Hepatocyte (in vitro differentiated cells): ENCODE measurements around the gene MDGA2. TPM values are rescaled to one million over a fixed set of nuclear protein-coding genes. Genes with fewer than 3 reads are reported as not detected.

ENCODE experiments used
- DNase-seq: peaks from one replicate; pipeline ENCODE4 v3.0.0-alpha.2; 2016; ENCODE audit warnings: low spot score
- H2AFZ ChIP-seq: fragments of 200-600 bp; sonication (generic); 2 replicates; pipeline ENCODE4 v1.6.0; 2016; ENCODE audit warnings: antibody characterized with exemption, mild to moderate bottlenecking
- H3K27ac ChIP-seq: fragments of 200-600 bp; sonication (generic); 2 replicates; pipeline ENCODE4 v1.5.1; 2016; ENCODE audit warnings: mild to moderate bottlenecking
- H3K27me3 ChIP-seq: fragments of 200-600 bp; sonication (generic); 2 replicates; pipeline ENCODE4 v1.6.1; 2016
- H3K36me3 ChIP-seq: fragments of 200-600 bp; sonication (generic); replicated peaks from 2 replicates; pipeline ENCODE4 v1.5.1; 2016; ENCODE audit warnings: low read depth; ENCODE audit not compliant: insufficient read depth
- H3K4me1 ChIP-seq: fragments of 200-600 bp; sonication (generic); 2 replicates; pipeline ENCODE4 v1.5.1; 2016; ENCODE audit warnings: mild to moderate bottlenecking, moderate library complexity; ENCODE audit not compliant: insufficient read depth
- H3K4me2 ChIP-seq: fragments of 200-600 bp; sonication (generic); 2 replicates; pipeline ENCODE4 v1.6.0; 2016
- H3K4me3 ChIP-seq: fragments of 200-600 bp; sonication (generic); 2 replicates; pipeline ENCODE4 v1.5.1; 2016; ENCODE audit warnings: mild to moderate bottlenecking
- H3K79me2 ChIP-seq: fragments of 200-600 bp; sonication (generic); 2 replicates; pipeline ENCODE4 v1.6.0; 2017; ENCODE audit warnings: mild to moderate bottlenecking
- H3K9me2 ChIP-seq: fragments of 200-600 bp; sonication (generic); replicated peaks from 2 replicates; pipeline ENCODE4 v1.6.0; 2017; ENCODE audit warnings: mild to moderate bottlenecking; ENCODE audit not compliant: insufficient read depth
- H3K9me3 ChIP-seq: fragments of 200-600 bp; sonication (generic); 2 replicates; pipeline ENCODE4 v1.5.1; 2016; ENCODE audit warnings: low read depth, mild to moderate bottlenecking
- H4K20me1 ChIP-seq: fragments of 200-600 bp; sonication (generic); 2 replicates; pipeline ENCODE4 v1.6.0; 2016; ENCODE audit warnings: mild to moderate bottlenecking; ENCODE audit not compliant: insufficient read depth, poor library complexity, severe bottlenecking
- CTCF ChIP-seq: fragments of 200-600 bp; sonication (generic); IDR thresholded peaks from 2 replicates; pipeline ENCODE4 v1.5.1; 2016; ENCODE audit warnings: antibody characterized with exemption, mild to moderate bottlenecking; ENCODE audit not compliant: poor library complexity
- EZH2 ChIP-seq: fragments of 200-600 bp; sonication (generic); IDR thresholded peaks from 2 replicates; pipeline ENCODE4 v1.6.1; 2016; ENCODE audit warnings: antibody characterized with exemption, mild to moderate bottlenecking, borderline replicate concordance
- EZH2phosphoT487 ChIP-seq: fragments of 200-600 bp; sonication (generic); IDR thresholded peaks from one replicate; pipeline ENCODE4 v1.6.1; 2018; ENCODE audit warnings: antibody characterized with exemption, mild to moderate bottlenecking, low read depth, moderate library complexity; ENCODE audit not compliant: unreplicated experiment, severe bottlenecking
- WGBS: methylation state at CpG from one replicate; pipeline ENCODE4 v1.1.6; 2016; ENCODE audit warnings: low lambda C conversion rate; ENCODE audit errors: missing lambda C conversion rate; 5-methylcytosine and 5-hydroxymethylcytosine counted together
- polyA plus RNA-seq: library from polyadenylated mRNA; unstranded; fragments of >200 nt; fragmentation: Nextera tagmentation; extraction: Ambion mirVana; gene quantifications from 2 replicates; pipeline ENCODE4 v1.2.1, GENCODE V29; 2016
- total RNA-seq: library from RNA; depleted of rRNA; stranded (reverse); fragments of >200 nt; gene quantifications from 2 replicates; pipeline ENCODE4 v1.2.3, GENCODE V29; 2014

The MDGA2 gene
- total and polyA plus RNA-seq, 2 experiments from 2014 or later, result 0.51 to 0.70 TPM

- WGBS, result 90% methylated on average over 4 of the region's 4 CpGs
- Histone ChIP-seq H3K27ac (no peak overlapping the region), H3K27me3 (no peaks in the 10 kb centered on the region), H3K9me2 (no peaks in the 10 kb centered on the region), H2AFZ (no peak overlapping the region), H4K20me1 (no peaks in the 10 kb centered on the region), H3K4me3 (no peak overlapping the region), H3K4me1 (no peaks in the 10 kb centered on the region), H3K79me2 (no peaks in the 10 kb centered on the region), H3K4me2 (no peak overlapping the region), H3K9me3 (no peaks in the 10 kb centered on the region), H3K36me3 (no peaks in the 10 kb centered on the region)
- no peak for DNase-seq
- TF ChIP-seq CTCF (no peak), EZH2phosphoT487 (no peak)
Measured at GRCh38 chr14:47524524-47524923, 150.9 kb downstream of the MDGA2 start.

- H3K79me2 ChIP-seq, result no peaks in the 10 kb centered on the region
- H3K9me3 ChIP-seq, result no peaks in the 10 kb centered on the region
- H3K4me3 ChIP-seq, result no peak overlapping the region
- TF ChIP-seq EZH2phosphoT487, result no peak
- no peak overlapping the region for H3K27ac ChIP-seq
- no peak for DNase-seq
- H3K27me3 ChIP-seq, result no peaks in the 10 kb centered on the region
- no peaks in the 10 kb centered on the region for H4K20me1 ChIP-seq
- peaks cover 10% of the 10 kb centered on the region for H3K4me1 ChIP-seq
- no peak overlapping the region for H2AFZ ChIP-seq
- H3K4me2 ChIP-seq, result no peak overlapping the region
- H3K9me2 ChIP-seq, result no peaks in the 10 kb centered on the region
- H3K36me3 ChIP-seq, result no peaks in the 10 kb centered on the region
- WGBS, result 85% methylated on average over 3 of the region's 3 CpGs
Measured at GRCh38 chr14:47520382-47520781, 155.0 kb downstream of the MDGA2 start.

- Histone ChIP-seq H3K27me3 (no peaks in the 10 kb centered on the region), H2AFZ (no peak overlapping the region), H4K20me1 (no peaks in the 10 kb centered on the region), H3K9me3 (no peaks in the 10 kb centered on the region), H3K4me2 (no peak overlapping the region), H3K79me2 (no peaks in the 10 kb centered on the region), H3K36me3 (no peaks in the 10 kb centered on the region), H3K27ac (no peak overlapping the region), H3K4me1 (peaks cover 10% of the 10 kb centered on the region), H3K4me3 (no peak overlapping the region), H3K9me2 (no peaks in the 10 kb centered on the region)
- WGBS, result 90% methylated on average over 2 of the region's 2 CpGs
- TF ChIP-seq EZH2phosphoT487 (no peak), EZH2 (no peak), CTCF (no peak)
- no peak for DNase-seq
Measured at GRCh38 chr14:47511829-47512228, 163.6 kb downstream of the MDGA2 start.

- Histone ChIP-seq H3K4me1 (no peaks in the 10 kb centered on the region), H3K4me2 (no peak overlapping the region), H4K20me1 (no peaks in the 10 kb centered on the region), H3K79me2 (no peaks in the 10 kb centered on the region), H3K27me3 (no peaks in the 10 kb centered on the region), H3K27ac (no peak overlapping the region), H2AFZ (no peak overlapping the region), H3K36me3 (no peaks in the 10 kb centered on the region), H3K9me3 (no peaks in the 10 kb centered on the region), H3K4me3 (no peak overlapping the region), H3K9me2 (no peaks in the 10 kb centered on the region)
- WGBS, result 79% methylated on average over 5 of the region's 5 CpGs
- no peak for DNase-seq
- TF ChIP-seq EZH2phosphoT487 (no peak), CTCF (no peak), EZH2 (no peak)
Measured at GRCh38 chr14:47509957-47510356, 165.4 kb downstream of the MDGA2 start.
